ENCODE data around the gene CDK15.

DNA sequence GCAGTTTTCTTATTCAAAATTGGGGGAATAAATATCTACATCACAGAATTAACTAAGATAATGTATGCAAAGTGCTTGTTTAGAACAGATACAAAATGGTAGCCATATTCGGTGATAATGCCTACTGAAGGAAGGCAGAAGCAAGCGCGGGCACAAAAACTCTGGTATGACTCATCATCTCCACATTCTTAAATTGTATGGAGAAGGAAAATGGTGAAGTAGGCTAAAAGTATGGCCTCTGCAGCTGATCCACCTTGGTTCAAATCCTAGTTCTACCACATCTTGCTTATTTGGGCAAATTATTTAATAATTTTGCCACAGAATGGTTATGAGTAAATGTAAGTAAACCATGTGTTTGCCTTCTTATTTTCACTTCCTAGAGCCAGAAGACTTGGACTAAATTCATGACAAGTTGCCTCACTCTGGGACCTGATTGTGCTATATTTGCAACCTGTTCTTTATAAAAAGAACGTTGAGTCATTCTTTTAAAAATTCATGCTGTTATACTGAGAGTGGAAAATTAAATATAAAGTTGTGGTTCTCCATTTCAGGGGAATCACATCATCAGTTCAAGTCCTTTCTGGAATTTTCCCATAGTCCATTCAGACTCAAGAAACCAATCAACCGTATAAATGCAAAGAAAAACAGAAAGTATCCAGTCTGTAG is 9.0 kb upstream of the CDK15 start:
- TF ChIP-seq POLR2AphosphoS5 (IDR thresholded peaks at IDR 0.05; ENCODE audit: borderline replicate concordance, low read depth, low read length) (no peak), EZH2 (IDR thresholded peaks at IDR 0.05) (no peak)
